Adipocyte (in vitro differentiated cells): Measurements from ENCODE around the gene PCNT.

Experiments used
- DNase-seq: peaks from one replicate; pipeline ENCODE4 v3.0.0-alpha.2; 2015; ENCODE audit warnings: low read depth
- H3K27me3 ChIP-seq: replicated peaks from 2 replicates; pipeline ENCODE4 v1.7.0; 2013; ENCODE audit warnings: mild to moderate bottlenecking, low read length, moderate library complexity; ENCODE audit not compliant: control insufficient read depth, insufficient read depth
- H3K36me3 ChIP-seq: 2 replicates; pipeline ENCODE4 v1.7.0; 2013; ENCODE audit warnings: low read length, mild to moderate bottlenecking, moderate library complexity; ENCODE audit not compliant: control insufficient read depth, insufficient read depth, severe bottlenecking
- H3K4me1 ChIP-seq: 2 replicates; pipeline ENCODE4 v1.7.0; 2013; ENCODE audit warnings: mild to moderate bottlenecking, low read length, moderate library complexity; ENCODE audit not compliant: control insufficient read depth, insufficient read depth
- H3K4me3 ChIP-seq: 2 replicates; pipeline ENCODE4 v1.7.0; 2013; ENCODE audit warnings: mild to moderate bottlenecking, low read length, moderate library complexity
- H3K9ac ChIP-seq: 2 replicates; pipeline ENCODE4 v1.7.0; 2013; ENCODE audit warnings: mild to moderate bottlenecking, low read length, moderate library complexity
- H3K9me3 ChIP-seq: 2 replicates; pipeline ENCODE4 v1.7.0; 2013; ENCODE audit warnings: mild to moderate bottlenecking, low read length, moderate library complexity; ENCODE audit not compliant: control insufficient read depth

The PCNT gene, protein sequence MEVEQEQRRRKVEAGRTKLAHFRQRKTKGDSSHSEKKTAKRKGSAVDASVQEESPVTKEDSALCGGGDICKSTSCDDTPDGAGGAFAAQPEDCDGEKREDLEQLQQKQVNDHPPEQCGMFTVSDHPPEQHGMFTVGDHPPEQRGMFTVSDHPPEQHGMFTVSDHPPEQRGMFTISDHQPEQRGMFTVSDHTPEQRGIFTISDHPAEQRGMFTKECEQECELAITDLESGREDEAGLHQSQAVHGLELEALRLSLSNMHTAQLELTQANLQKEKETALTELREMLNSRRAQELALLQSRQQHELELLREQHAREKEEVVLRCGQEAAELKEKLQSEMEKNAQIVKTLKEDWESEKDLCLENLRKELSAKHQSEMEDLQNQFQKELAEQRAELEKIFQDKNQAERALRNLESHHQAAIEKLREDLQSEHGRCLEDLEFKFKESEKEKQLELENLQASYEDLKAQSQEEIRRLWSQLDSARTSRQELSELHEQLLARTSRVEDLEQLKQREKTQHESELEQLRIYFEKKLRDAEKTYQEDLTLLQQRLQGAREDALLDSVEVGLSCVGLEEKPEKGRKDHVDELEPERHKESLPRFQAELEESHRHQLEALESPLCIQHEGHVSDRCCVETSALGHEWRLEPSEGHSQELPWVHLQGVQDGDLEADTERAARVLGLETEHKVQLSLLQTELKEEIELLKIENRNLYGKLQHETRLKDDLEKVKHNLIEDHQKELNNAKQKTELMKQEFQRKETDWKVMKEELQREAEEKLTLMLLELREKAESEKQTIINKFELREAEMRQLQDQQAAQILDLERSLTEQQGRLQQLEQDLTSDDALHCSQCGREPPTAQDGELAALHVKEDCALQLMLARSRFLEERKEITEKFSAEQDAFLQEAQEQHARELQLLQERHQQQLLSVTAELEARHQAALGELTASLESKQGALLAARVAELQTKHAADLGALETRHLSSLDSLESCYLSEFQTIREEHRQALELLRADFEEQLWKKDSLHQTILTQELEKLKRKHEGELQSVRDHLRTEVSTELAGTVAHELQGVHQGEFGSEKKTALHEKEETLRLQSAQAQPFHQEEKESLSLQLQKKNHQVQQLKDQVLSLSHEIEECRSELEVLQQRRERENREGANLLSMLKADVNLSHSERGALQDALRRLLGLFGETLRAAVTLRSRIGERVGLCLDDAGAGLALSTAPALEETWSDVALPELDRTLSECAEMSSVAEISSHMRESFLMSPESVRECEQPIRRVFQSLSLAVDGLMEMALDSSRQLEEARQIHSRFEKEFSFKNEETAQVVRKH (N-terminal part only)

DNA sequence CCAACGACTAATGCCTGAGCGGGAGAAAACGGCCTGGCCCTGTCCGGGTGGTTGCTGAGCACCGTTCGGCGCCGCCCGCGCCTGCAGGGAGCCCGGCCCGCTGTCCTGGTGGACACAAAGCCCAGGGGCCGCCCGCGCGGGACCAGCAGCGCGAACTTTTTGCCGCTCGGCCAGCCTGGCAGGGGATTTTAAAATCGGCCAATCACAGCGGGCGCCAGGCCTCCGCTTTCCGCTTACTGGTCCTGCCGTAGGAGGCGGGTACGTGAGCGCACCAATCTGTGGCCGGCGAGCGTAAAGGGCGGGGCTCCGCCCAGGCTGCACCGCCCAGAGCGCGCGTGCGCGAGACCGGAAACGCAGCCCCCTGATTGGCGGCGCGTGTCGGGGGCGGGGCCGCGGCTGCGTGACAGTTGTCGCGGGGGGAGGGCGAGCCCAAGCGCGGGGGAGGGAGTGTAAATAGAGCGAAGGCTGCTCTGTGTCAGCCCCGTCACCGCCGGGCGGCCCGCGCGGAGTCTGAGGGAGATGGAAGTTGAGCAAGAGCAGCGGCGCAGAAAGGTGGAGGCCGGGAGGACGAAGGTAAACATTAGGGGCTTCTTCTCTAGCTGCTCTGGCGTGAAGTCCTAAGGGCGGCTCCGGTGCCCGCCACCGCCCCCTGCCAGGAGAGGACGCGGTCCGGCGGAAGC lies at the start of gene PCNT, which contains the start of gene C21orf58:
Gene PCNT (plus strand): TSS at position 447 of the 680 bp plus-strand sequence. CDS start 73 bp downstream, at position 520.
Gene C21orf58 (minus strand): TSS at position 161 of the 680 bp plus-strand sequence. CDS start 1,132 bp downstream, outside the sequence.
- peak within 1 kb of the TSS; percentile 95 for H3K4me3 ChIP-seq
- no peaks in the 10 kb centered on the region for H3K27me3 ChIP-seq
- DNase-seq: peak; percentile 99
- H3K9ac ChIP-seq: peak within 1 kb of the TSS; percentile 94
- no peaks in the 10 kb centered on the region for H3K9me3 ChIP-seq
- H3K36me3 ChIP-seq: peaks cover 15% of the 10 kb centered on the region
- H3K4me1 ChIP-seq: peaks cover 24% of the 10 kb centered on the region

DNA sequence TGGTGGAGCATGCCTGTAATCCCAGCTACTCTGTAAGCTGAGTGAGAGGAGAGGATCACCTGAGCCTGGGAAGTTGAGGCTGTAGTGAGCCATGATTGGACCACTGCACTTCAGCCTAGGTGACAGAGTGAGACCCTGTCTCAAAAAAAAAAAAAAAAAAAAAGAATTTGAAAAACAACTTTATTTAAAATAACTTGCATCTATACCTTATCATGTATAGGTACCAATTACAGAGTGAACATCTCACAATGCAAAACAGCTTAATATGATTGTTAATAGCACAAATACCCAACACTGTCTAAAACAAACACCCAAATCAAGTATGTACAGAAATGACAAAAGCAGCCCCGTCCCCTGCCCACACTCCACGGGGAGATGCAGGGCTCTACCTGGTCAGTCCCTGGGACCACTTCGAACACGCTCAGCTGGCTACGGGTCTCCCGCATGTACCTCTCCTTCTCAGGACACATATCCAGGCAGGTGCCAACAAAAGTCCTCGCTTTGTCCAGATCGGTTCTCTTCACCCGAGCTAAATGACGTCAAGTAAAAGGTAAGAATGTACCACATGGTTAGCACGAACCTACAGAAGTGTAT lies 49.1 kb upstream of the PCNT start:
- H3K27me3 ChIP-seq: no peaks in the 10 kb centered on the region
- no peaks in the 10 kb centered on the region for H3K4me1 ChIP-seq
- DNase-seq: no peak
- no peak overlapping the region for H3K9ac ChIP-seq
- H3K36me3 ChIP-seq: peaks cover 93% of the 10 kb centered on the region
- no peaks in the 10 kb centered on the region for H3K9me3 ChIP-seq
- no peak overlapping the region for H3K4me3 ChIP-seq

DNA sequence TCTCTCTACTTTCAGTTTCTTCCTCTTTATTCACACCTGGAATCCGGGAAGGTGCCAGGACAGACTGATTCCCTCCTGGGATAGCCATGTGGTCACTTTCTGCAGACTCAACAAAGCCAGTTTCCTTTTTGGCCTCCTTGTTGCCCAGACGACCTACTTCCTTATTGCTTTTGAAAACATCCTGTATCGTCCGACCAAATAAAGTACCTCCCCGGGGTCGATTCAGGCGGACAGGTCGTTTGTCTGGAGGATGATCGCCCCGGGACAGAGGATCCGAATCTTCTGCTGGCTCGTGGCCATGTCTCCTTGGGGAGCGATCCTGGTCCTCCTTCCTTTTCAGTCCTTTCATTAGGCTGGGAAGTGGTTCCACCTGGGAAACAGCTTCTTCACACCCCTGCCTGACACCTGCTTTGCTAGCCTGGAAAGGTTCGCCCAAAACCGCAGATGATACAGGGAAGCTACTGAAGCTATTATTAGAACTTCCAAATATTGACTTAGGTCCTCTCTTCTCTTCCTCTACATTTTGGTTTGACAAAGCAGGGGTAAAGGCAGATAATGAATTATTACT lies 39.8 kb upstream of the PCNT start:
- H3K27me3 ChIP-seq: no peaks in the 10 kb centered on the region
- H3K36me3 ChIP-seq: peaks cover 44% of the 10 kb centered on the region
- no peak for DNase-seq
- H3K4me3 ChIP-seq: peak overlapping the region; percentile 99
- peak overlapping the region; percentile 96 for H3K9ac ChIP-seq
- H3K4me1 ChIP-seq: peaks cover 43% of the 10 kb centered on the region
- H3K9me3 ChIP-seq: no peaks in the 10 kb centered on the region

DNA sequence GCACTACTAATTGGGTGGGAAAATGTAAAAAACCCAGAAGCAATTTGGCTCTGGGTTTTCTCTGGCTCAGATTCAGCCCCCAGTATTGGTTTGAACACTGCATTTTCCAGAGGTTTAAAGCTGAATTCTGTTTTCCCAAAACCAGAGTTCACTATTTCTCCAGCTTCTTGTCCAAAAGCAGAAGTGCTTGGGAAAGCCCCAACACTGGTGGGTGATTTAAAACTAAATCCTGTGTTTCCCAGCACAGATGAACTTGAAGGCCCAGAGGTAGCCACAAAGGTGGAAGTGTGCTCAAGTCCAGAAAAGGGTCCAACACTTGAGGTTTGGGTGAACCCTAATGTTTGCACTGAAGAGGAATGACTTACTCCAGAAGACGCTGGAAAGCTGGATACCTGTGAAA lies 39.2 kb upstream of the PCNT start:
- no peaks in the 10 kb centered on the region for H3K9me3 ChIP-seq
- H3K4me3 ChIP-seq: peak overlapping the region; percentile 99
- no peak for DNase-seq
- no peaks in the 10 kb centered on the region for H3K27me3 ChIP-seq
- H3K4me1 ChIP-seq: peaks cover 43% of the 10 kb centered on the region
- peak overlapping the region; percentile 96 for H3K9ac ChIP-seq
- peaks cover 39% of the 10 kb centered on the region for H3K36me3 ChIP-seq

DNA sequence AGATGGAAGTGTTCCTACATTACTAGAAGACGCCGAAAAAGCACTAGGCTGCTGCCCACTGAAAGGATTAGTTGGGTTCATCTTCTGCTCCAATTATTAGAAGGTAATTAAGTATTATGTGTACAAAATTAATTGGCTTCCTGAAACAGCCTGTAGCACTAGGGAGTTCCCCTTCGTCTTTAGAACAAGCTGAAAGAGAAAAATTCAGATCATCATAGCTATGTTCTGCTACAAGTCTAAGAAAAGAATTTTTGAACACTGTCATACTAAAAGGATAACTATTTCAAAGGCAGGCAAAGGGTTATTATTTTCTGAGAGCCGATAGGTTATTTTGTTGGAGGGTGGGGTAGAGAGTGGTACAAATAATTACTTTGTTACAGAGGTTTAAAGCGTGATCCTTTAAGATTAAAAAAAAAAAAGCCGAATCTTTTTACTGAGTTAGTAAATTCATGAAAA lies 38.7 kb upstream of the PCNT start, which contains the start of gene MCM3AP:
Gene MCM3AP (minus strand): TSS at position 406 of the 456 bp plus-strand sequence. CDS start 325 bp downstream, at position 81.
- Histone ChIP-seq H3K4me3 (peak within 1 kb of the TSS; percentile 99), H3K9ac (peak within 1 kb of the TSS; percentile 96), H3K4me1 (peaks cover 43% of the 10 kb centered on the region), H3K9me3 (no peaks in the 10 kb centered on the region), H3K36me3 (peaks cover 34% of the 10 kb centered on the region), H3K27me3 (no peaks in the 10 kb centered on the region)
- no peak for DNase-seq

DNA sequence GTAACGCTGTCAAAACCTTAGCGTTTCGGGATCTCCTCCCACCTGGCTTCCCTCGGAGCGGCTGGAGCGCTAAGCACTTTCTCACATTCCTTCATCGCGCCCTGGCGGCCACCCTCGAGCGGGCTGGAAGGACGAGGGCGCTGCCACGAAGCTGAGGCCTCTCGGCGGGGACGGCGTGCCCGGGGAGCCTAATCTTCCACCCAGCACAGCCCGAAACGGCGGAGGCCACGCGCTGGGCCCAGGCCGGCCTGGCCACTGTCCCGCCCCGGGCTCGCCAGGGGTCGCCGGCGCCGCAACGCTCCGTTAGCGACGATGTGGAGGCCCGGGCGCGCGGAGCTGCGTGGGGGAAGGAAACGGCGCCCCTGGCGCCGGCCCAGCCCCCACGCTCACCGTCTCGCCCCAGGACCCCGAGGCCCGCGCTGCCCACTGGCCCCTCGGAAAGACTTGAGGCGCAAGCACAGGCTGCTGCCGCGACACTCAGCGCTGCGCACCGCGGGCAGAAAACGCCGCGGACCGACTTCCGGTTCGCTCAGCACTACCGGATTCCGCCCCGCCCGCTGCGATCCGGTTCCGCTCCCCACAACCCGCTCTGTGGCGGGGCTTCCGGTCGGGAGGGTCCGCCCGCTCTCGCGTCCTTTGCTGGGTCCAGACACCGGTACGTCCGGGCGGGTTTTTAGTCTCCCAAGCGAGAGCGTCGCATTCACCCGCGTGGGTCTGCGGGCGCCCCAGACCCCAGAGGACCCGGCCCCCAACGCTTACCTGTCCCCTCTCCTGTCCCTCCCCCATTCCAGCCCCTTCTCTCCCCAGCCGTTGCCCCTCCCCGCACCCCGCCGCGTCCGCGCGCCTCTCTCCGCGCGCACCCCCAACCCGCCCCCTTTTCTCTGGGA lies 38.0 kb upstream of the PCNT start, which contains the start of gene YBEY:
Gene YBEY (plus strand): TSS at position 582 of the 887 bp plus-strand sequence. CDS start 572 bp downstream, outside the sequence.
- H3K4me1 ChIP-seq: peaks cover 43% of the 10 kb centered on the region
- H3K9me3 ChIP-seq: no peaks in the 10 kb centered on the region
- DNase-seq: peak; percentile 97
- no peaks in the 10 kb centered on the region for H3K27me3 ChIP-seq
- H3K9ac ChIP-seq: peak within 1 kb of the TSS; percentile 96
- peaks cover 26% of the 10 kb centered on the region for H3K36me3 ChIP-seq
- H3K4me3 ChIP-seq: peak within 1 kb of the TSS; percentile 99

DNA sequence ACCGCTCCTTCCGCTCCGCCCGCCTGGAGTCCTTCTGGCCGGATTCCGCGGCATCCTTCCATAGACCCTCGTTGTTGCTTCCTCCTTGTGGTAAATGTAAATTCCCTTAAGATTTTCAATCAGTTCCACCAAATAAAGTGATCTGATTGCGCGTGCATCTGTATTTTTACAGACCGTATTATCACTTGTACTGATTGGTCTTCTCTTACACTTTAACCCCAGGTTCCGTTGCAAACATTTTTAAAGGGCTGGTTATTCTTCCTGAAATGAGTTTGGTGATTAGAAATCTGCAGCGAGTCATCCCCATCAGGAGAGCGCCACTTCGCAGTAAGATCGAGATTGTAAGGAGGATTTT lies 37.3 kb upstream of the PCNT start:
- peak overlapping the region; percentile 99 for H3K4me3 ChIP-seq
- H3K27me3 ChIP-seq: no peaks in the 10 kb centered on the region
- H3K36me3 ChIP-seq: peaks cover 27% of the 10 kb centered on the region
- H3K4me1 ChIP-seq: peaks cover 39% of the 10 kb centered on the region
- peak; percentile 88 for DNase-seq
- no peaks in the 10 kb centered on the region for H3K9me3 ChIP-seq
- H3K9ac ChIP-seq: peak overlapping the region; percentile 96

DNA sequence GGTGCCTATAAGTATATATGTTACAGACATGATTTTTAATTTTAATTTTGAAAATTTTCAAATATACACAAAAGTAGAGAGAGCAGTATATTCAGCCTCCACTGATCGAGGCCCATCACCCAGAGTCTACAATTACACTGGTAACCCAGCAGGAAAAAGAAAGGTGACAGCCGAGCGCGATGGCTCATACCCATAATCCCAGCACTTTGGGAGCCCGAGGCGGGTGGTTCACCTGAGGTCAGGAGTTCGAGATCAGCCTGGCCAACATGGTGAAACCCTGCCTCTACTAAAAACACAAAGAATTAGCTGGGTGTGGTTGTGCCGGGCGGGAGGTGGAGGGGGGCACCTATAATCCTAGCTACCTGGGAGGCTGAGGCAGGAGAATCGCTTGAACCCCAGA lies 36.4 kb upstream of the PCNT start:
- Histone ChIP-seq H3K27me3 (no peaks in the 10 kb centered on the region), H3K4me1 (peaks cover 39% of the 10 kb centered on the region), H3K36me3 (peaks cover 25% of the 10 kb centered on the region), H3K4me3 (peak overlapping the region; percentile 99), H3K9me3 (no peaks in the 10 kb centered on the region), H3K9ac (peak overlapping the region; percentile 96)
- DNase-seq: no peak

DNA sequence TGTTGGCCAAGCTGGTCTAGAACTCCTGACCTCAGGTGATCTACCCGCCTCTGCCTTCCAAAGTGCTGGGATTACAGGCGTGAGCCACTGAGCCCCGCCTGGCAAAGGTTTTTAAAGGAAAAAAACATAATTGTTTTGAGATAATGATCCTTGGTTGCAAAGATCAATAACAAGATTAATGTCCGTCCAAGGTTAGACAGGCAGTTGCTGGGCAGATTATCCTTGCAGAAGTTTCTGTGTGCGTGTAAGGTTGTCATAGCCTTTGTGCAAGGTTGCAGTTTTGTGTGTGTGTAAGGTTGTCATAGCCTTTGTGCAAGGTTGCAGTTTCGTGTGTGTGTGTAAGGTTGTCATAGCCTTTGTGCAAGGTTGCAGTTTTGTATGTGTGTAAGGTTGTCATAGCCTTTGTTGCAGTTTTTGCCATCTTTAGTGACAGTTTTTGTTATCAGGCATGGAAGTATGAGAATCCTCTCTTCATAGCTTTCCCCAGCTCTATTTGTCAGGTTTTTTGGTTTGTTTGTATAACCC lies 34.2 kb upstream of the PCNT start:
- Histone ChIP-seq H3K4me3 (no peak overlapping the region), H3K4me1 (peaks cover 22% of the 10 kb centered on the region), H3K36me3 (peaks cover 11% of the 10 kb centered on the region), H3K9me3 (no peaks in the 10 kb centered on the region), H3K9ac (no peak overlapping the region), H3K27me3 (no peaks in the 10 kb centered on the region)
- no peak for DNase-seq
